Activated CD8-positive, alpha-beta memory T cell treated with anti-CD3 and anti-CD28 coated beads for 48 hours (primary cell): ENCODE data around the gene MXRA7.

Source experiments
- DNase-seq, 3 experiments: peaks; one replicate each; pipeline ENCODE4 v3.0.0-alpha.2; 2020; ENCODE audit warnings: low read depth in 2 of 3, low spot score in 2 of 3

The MXRA7 gene

GRCh38 chr17:76679239-76679638 is 31.5 kb downstream of the MXRA7 start:
- DNase-seq = no peak

GRCh38 chr17:76678330-76678729 is 32.4 kb downstream of the MXRA7 start:
- no peak for DNase-seq

- DNase-seq = no peak
Observed at GRCh38 chr17:76677406-76677805, 33.4 kb downstream of the MXRA7 start.

GRCh38 chr17:76676629-76677028 is 34.1 kb downstream of the MXRA7 start:
- no peak for DNase-seq

GRCh38 chr17:76675648-76676047 is 35.1 kb downstream of the MXRA7 start:
- no peak for DNase-seq

- no peak for DNase-seq
Observed at GRCh38 chr17:76674600-76674999, 36.2 kb downstream of the MXRA7 start.

GRCh38 chr17:76673729-76674128 is 37.0 kb downstream of the MXRA7 start:
- DNase-seq = no peak

GRCh38 chr17:76672892-76673291 is 37.9 kb downstream of the MXRA7 start:
- no peak for DNase-seq

GRCh38 chr17:76672270-76672851 is 38.4 kb downstream of the MXRA7 start:
- DNase-seq = no peak

- DNase-seq = no peak
Observed at GRCh38 chr17:76671912-76672262, 38.9 kb downstream of the MXRA7 start.

- DNase-seq = peak; percentile 94 to 96 (median 95)
Observed at GRCh38 chr17:76671123-76671911, 39.4 kb downstream of the MXRA7 start.

GRCh38 chr17:76670718-76671122 is 40.0 kb downstream of the MXRA7 start:
- DNase-seq = no peak

- no peak for DNase-seq
Observed at GRCh38 chr17:76670020-76670717, 40.6 kb downstream of the MXRA7 start.

GRCh38 chr17:76667786-76668453 is 42.8 kb downstream of the MXRA7 start:
- DNase-seq = no peak

- no peak for DNase-seq
Observed at GRCh38 chr17:76667491-76667755, 43.3 kb downstream of the MXRA7 start.

- no peak for DNase-seq
Observed at GRCh38 chr17:76660656-76661042, 50.1 kb downstream of the MXRA7 start.

GRCh38 chr17:76659928-76660655 is 50.7 kb downstream of the MXRA7 start:
- DNase-seq = no peak

GRCh38 chr17:76658242-76658662 is 52.5 kb downstream of the MXRA7 start:
- DNase-seq = no peak

GRCh38 chr17:76657505-76658241 is 53.1 kb downstream of the MXRA7 start:
- DNase-seq = no peak

GRCh38 chr17:76654408-76654807 is 56.4 kb downstream of the MXRA7 start:
- DNase-seq = no peak

- no peak for DNase-seq
Observed at GRCh38 chr17:76650504-76650903, 60.3 kb downstream of the MXRA7 start.
